HG02938 (cell line): ENCODE measurements around the gene ATPAF1.

Experiments used
- ATAC-seq: cut with Tn5 transposase; IDR thresholded peaks from one replicate; pipeline ENCODE4 v1.9.1; 2021; ENCODE audit warnings: mild to moderate bottlenecking, moderate library complexity; ENCODE audit not compliant: unreplicated experiment

ATPAF1 gene

GRCh38 chr1:46616277-46617107, 51.7 kb downstream of the ATPAF1 start, which contains the start of gene MOB3C:
TSS of gene MOB3C (minus strand) at chr1:46616811. CDS start at chr1:46613321, 3,490 bp downstream.
- peak; percentile 52 for ATAC-seq

- ATAC-seq = peak; percentile 19
These were observed 52.4 kb downstream of the ATPAF1 start for GRCh38 chr1:46615735-46616134.

GRCh38 chr1:46615088-46615487, 53.1 kb downstream of the ATPAF1 start:
- no peak for ATAC-seq

GRCh38 chr1:46614604-46614984, 53.6 kb downstream of the ATPAF1 start:
- ATAC-seq = no peak

- peak; percentile 33 for ATAC-seq
These were observed 54.2 kb downstream of the ATPAF1 start for GRCh38 chr1:46613661-46614603.

- ATAC-seq = no peak
These were observed 55.1 kb downstream of the ATPAF1 start for GRCh38 chr1:46612937-46613660.

- no peak for ATAC-seq
These were observed 56.4 kb downstream of the ATPAF1 start for GRCh38 chr1:46611691-46612221.

- ATAC-seq = no peak
These were observed 60.6 kb downstream of the ATPAF1 start for GRCh38 chr1:46607345-46608130.

- ATAC-seq = no peak
These were observed 61.8 kb downstream of the ATPAF1 start for GRCh38 chr1:46606255-46606965.

GRCh38 chr1:46605232-46605631, 62.9 kb downstream of the ATPAF1 start:
- no peak for ATAC-seq

GRCh38 chr1:46603858-46604549, 64.2 kb downstream of the ATPAF1 start, which contains the start of gene MKNK1:
TSS of gene MKNK1 (minus strand) at chr1:46604268. CDS start at chr1:46583327, 20,941 bp downstream.
- peak; percentile 89 for ATAC-seq

- no peak for ATAC-seq
These were observed 64.7 kb downstream of the ATPAF1 start for GRCh38 chr1:46603481-46603857.

GRCh38 chr1:46601257-46602007, 66.7 kb downstream of the ATPAF1 start:
- ATAC-seq = no peak

- ATAC-seq = no peak
These were observed 68.8 kb downstream of the ATPAF1 start for GRCh38 chr1:46599059-46599970.

- no peak for ATAC-seq
These were observed 71.3 kb downstream of the ATPAF1 start for GRCh38 chr1:46596846-46597245.

GRCh38 chr1:46596036-46596435, 72.1 kb downstream of the ATPAF1 start:
- ATAC-seq = no peak

GRCh38 chr1:46595127-46595526, 73.0 kb downstream of the ATPAF1 start:
- ATAC-seq = no peak
